PC-3 (cell line): ENCODE measurements around the gene EED. TPM values are rescaled to one million over a fixed set of nuclear protein-coding genes. Genes with fewer than 3 reads are reported as not detected.

Source experiments
- ATAC-seq: fragments of 200-7000 bp; cut with Tn5 transposase; 2 replicates; pipeline ENCODE4 v1.9.1; 2020; ENCODE audit warnings: mild to moderate bottlenecking, moderate library complexity
- BruUV-seq: library from RNA; stranded (reverse); fragments of 400-500 nt; replicated peaks from 2 replicates; lab custom pipeline; 2021; lab: Mats Ljungman, UMichigan
- CTCF ChIA-PET: fragments of 300-600 bp; sonication (Branson Sonifier 250); formaldehyde crosslinking; loops from one replicate; lab custom pipeline; 2022; ENCODE audit warnings: antibody characterized with exemption; lab: Charles Lee
- POLR2A ChIA-PET: fragments of 300-600 bp; sonication (Branson Sonifier 250); formaldehyde crosslinking; loops from one replicate; lab custom pipeline; 2022; ENCODE audit warnings: antibody characterized with exemption; ENCODE audit not compliant: unreplicated experiment; lab: Charles Lee
- DNase-seq: peaks from one replicate; pipeline ENCODE4 v3.0.0-alpha.2; 2015
- H2AFZ ChIP-seq: fragments of 300-600 bp; sonication (generic); 2 replicates; pipeline ENCODE4 v1.6.0; 2016; ENCODE audit warnings: antibody characterized with exemption, low read length
- H3F3A ChIP-seq: fragments of 300-600 bp; sonication (generic); one replicate; pipeline ENCODE4 v1.6.0; 2017; ENCODE audit warnings: antibody characterized with exemption, low read length, control low read depth, mild to moderate bottlenecking; ENCODE audit not compliant: unreplicated experiment
- H3K27ac ChIP-seq: fragments of 300-600 bp; sonication (generic); 2 replicates; pipeline ENCODE4 v1.5.1; 2016; ENCODE audit warnings: mild to moderate bottlenecking, low read length
- H3K27me3 ChIP-seq: fragments of 300-600 bp; sonication (generic); 2 replicates; pipeline ENCODE4 v1.6.1; 2016; ENCODE audit warnings: low read length, mixed read lengths
- H3K36me3 ChIP-seq: fragments of 300-600 bp; sonication (generic); 2 replicates; pipeline ENCODE4 v1.6.1; 2016; ENCODE audit warnings: low read depth, mixed run types, low read length, mixed read lengths
- H3K4me1 ChIP-seq: fragments of 300-600 bp; sonication (generic); 2 replicates; pipeline ENCODE4 v1.5.1; 2016; ENCODE audit warnings: low read length; ENCODE audit not compliant: insufficient read depth
- H3K4me2 ChIP-seq: fragments of 300-600 bp; sonication (generic); 2 replicates; pipeline ENCODE4 v1.6.0; 2016; ENCODE audit warnings: low read length
- H3K4me3 ChIP-seq: fragments of 300-600 bp; sonication (generic); 2 replicates; pipeline ENCODE4 v1.5.1; 2016; ENCODE audit warnings: mild to moderate bottlenecking, low read length, mixed read lengths
- H3K79me2 ChIP-seq: fragments of 300-600 bp; sonication (generic); 2 replicates; pipeline ENCODE4 v1.6.1; 2017; ENCODE audit warnings: low read length, mixed read lengths
- H3K9ac ChIP-seq: fragments of 300-600 bp; sonication (generic); 2 replicates; pipeline ENCODE4 v1.6.0; 2016; ENCODE audit warnings: mild to moderate bottlenecking, low read length
- H3K9me2 ChIP-seq: fragments of 300-600 bp; sonication (generic); replicated peaks from 2 replicates; pipeline ENCODE4 v1.6.1; 2016; ENCODE audit warnings: mixed run types, low read length, mixed read lengths
- H3K9me3 ChIP-seq: fragments of 300-600 bp; sonication (generic); 2 replicates; pipeline ENCODE4 v1.6.1; 2016; ENCODE audit warnings: low read length, mixed read lengths
- H4K20me1 ChIP-seq: fragments of 300-600 bp; sonication (generic); 2 replicates; pipeline ENCODE4 v1.6.1; 2016; ENCODE audit warnings: low read length, mixed read lengths
- CTCF ChIP-seq: fragments of 300-600 bp; sonication (generic); conservative IDR thresholded peaks from 2 replicates; pipeline ENCODE4 v1.5.1; 2017; ENCODE audit warnings: antibody characterized with exemption, low read depth, mild to moderate bottlenecking, low read length
- EZH2 ChIP-seq: fragments of 300-600 bp; sonication (generic); IDR thresholded peaks from one replicate; pipeline ENCODE4 v1.6.1; 2017; ENCODE audit warnings: antibody characterized with exemption, mild to moderate bottlenecking, low read length; ENCODE audit not compliant: unreplicated experiment
- EZH2phosphoT487 ChIP-seq: fragments of 300-600 bp; sonication (generic); IDR thresholded peaks from 2 replicates; pipeline ENCODE4 v1.6.1; 2018; ENCODE audit warnings: mild to moderate bottlenecking, antibody characterized with exemption, low read length, borderline replicate concordance
- intact Hi-C: fragments of 100-400 bp; cut with micrococcal nuclease; formaldehyde crosslinking; loops from 2 replicates; pipeline ENCODE4 v1.9.0; 2023
- total RNA-seq: library from RNA; depleted of rRNA; stranded (reverse); fragments of >200 nt; gene quantifications from 2 replicates; pipeline ENCODE4 v1.2.3, GENCODE V29; 2014

Gene EED
- total RNA-seq, 1 experiment from 2014 or later: 17.6 TPM

GRCh38 chr11:86196085-86196696, 48.4 kb upstream of the EED start:
- POLR2A ChIA-PET: no interaction called here
- CTCF ChIA-PET: interaction anchor here (0.8 kb wide), 1 partner anchor 80 kb away, joined by 3 read pairs; no protein-coding TSS in a partner anchor
- Histone ChIP-seq H4K20me1 (no peaks in the 10 kb centered on the region), H3K4me2 (no peak overlapping the region), H3K4me1 (peaks cover 7% of the 10 kb centered on the region; the same call in 1 of the 2 replicates), H3K9ac (no peak overlapping the region), H3K79me2 (no peaks in the 10 kb centered on the region), H3K4me3 (no peak overlapping the region), H3K27me3 (no peaks in the 10 kb centered on the region), H3K36me3 (no peaks in the 10 kb centered on the region), H3F3A (no peaks in the 10 kb centered on the region), H3K9me3 (no peaks in the 10 kb centered on the region), H3K27ac (no peak overlapping the region), H2AFZ (no peak overlapping the region), H3K9me2 (no peaks in the 10 kb centered on the region)
- ATAC-seq (no peak), DNase-seq (no peak)
- TF ChIP-seq EZH2: no peak
- no peak for TF ChIP-seq EZH2phosphoT487
- intact Hi-C loops: loop anchor here (10.0 kb wide), 2 partner anchors 251 to 341 kb away; partner anchors contain the start of gene CCDC83
- BruUV-seq: no TSS peak

DNA sequence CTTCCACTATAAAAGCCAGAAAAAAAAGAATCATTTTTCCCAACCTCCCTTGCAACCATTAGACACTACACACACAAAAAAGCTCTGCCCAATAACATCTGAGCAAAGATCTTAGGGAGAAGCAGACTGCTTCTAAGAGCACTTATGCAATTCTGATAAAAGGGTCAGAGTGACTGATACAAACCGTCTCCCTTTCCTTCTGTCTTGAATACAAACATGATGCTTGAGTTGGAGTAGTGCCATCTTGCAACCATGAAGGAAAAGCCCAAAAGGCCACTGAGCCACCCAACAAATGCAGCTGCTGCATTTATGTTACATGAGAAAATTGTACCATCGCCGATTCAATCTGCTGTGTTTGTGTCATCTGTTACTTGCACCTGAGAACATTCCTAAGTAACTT, 47.6 kb upstream of the EED start:
- ATAC-seq (no peak), DNase-seq (no peak)
- no peak for TF ChIP-seq EZH2phosphoT487
- TF ChIP-seq CTCF: no peak
- TF ChIP-seq EZH2: no peak
- Histone ChIP-seq H2AFZ (no peak overlapping the region), H3K9ac (no peak overlapping the region), H3K27ac (no peak overlapping the region), H3K27me3 (no peaks in the 10 kb centered on the region), H3K4me3 (no peak overlapping the region), H4K20me1 (no peaks in the 10 kb centered on the region), H3K4me1 (peaks cover 7% of the 10 kb centered on the region; the same call in 1 of the 2 replicates), H3K9me3 (no peaks in the 10 kb centered on the region), H3F3A (no peaks in the 10 kb centered on the region), H3K36me3 (no peaks in the 10 kb centered on the region), H3K9me2 (no peaks in the 10 kb centered on the region), H3K79me2 (no peaks in the 10 kb centered on the region), H3K4me2 (no peak overlapping the region)
- intact Hi-C loops: loop anchor here (10.0 kb wide), 2 partner anchors 252 to 342 kb away; partner anchors contain the start of gene CCDC83
- CTCF ChIA-PET: no interaction called here
- no TSS peak for BruUV-seq
- POLR2A ChIA-PET: no interaction called here

DNA sequence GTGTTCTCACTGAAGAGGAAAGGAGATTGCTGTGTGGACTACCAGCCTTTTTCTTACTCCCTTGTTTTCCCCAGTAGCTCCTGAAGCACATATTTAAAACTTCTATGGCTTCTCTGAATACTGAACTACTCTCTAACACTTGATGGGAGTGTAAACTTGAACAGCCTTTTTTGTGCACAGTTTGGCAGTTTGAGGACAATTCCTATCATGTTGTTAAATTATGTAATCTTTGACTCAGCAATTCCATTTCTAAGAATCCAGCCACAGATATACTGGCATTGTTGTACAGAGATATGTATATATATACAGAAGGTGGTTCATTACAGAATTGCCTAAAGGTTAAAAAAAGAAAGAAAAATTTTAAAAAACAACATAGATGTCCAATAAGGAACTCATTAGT, 47.1 kb upstream of the EED start:
- CTCF ChIA-PET: no interaction called here
- no peak overlapping the region for H3K9ac ChIP-seq
- no peaks in the 10 kb centered on the region for H3K79me2 ChIP-seq
- DNase-seq (no peak), ATAC-seq (no peak)
- H3F3A ChIP-seq: no peaks in the 10 kb centered on the region
- H3K4me1 ChIP-seq: peaks cover 7% of the 10 kb centered on the region; the same call in 1 of the 2 replicates
- no peak overlapping the region for H3K4me3 ChIP-seq
- H3K27ac ChIP-seq: no peak overlapping the region
- H3K36me3 ChIP-seq: no peaks in the 10 kb centered on the region
- H3K4me2 ChIP-seq: no peak overlapping the region
- H3K27me3 ChIP-seq: no peaks in the 10 kb centered on the region
- H3K9me2 ChIP-seq: no peaks in the 10 kb centered on the region
- no peak for TF ChIP-seq EZH2phosphoT487
- no peak for TF ChIP-seq EZH2
- TF ChIP-seq CTCF: no peak
- no TSS peak for BruUV-seq
- POLR2A ChIA-PET: no interaction called here
- intact Hi-C loops: loop anchor here (10.0 kb wide), 2 partner anchors 253 to 343 kb away; partner anchors contain the start of gene CCDC83
- H3K9me3 ChIP-seq: no peaks in the 10 kb centered on the region
- H2AFZ ChIP-seq: no peak overlapping the region
- no peaks in the 10 kb centered on the region for H4K20me1 ChIP-seq
